ENCODE results near the gene EEF1AKMT2.

Gene EEF1AKMT2

GRCh38 chr10:124737708-124738107, 54.0 kb downstream of the EEF1AKMT2 start:
- no peak for DNase-seq (ENCODE audit: low read depth, low spot score)

DNA sequence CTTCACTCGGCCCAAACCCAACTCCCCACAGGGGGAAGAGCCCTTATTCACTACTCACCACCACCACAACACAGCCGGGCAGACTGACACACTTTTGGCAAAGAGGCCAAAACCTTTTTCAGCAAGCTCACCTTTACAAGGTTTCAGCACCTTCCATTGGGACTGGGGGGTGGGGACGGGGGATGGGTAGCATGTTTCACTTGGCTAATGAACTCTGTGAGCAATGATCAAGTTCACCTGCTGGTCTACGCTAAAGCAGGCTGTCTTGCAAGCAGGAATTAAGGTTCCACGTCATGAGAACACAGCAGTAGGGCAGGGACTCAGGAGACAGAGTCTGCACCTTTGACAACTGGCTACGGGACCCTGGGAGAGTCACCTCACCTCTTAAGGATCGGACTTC, 54.5 kb downstream of the EEF1AKMT2 start:
- no peak for DNase-seq (ENCODE audit: low read depth, low spot score)

GRCh38 chr10:124736491-124737136, 55.1 kb downstream of the EEF1AKMT2 start:
- DNase-seq (ENCODE audit: low read depth, low spot score): no peak

- no peak for DNase-seq (ENCODE audit: low read depth, low spot score)
Observed at GRCh38 chr10:124735491-124736286, 56.0 kb downstream of the EEF1AKMT2 start.

- DNase-seq (ENCODE audit: low read depth, low spot score): no peak
Observed at GRCh38 chr10:124734311-124735166, 57.1 kb downstream of the EEF1AKMT2 start.

GRCh38 chr10:124733571-124734245, 58.0 kb downstream of the EEF1AKMT2 start:
- no peak for DNase-seq (ENCODE audit: low read depth, low spot score)

- no peak for DNase-seq (ENCODE audit: low read depth, low spot score)
Observed at GRCh38 chr10:124732931-124733570, 58.6 kb downstream of the EEF1AKMT2 start.

- DNase-seq (ENCODE audit: low read depth, low spot score): no peak
Observed at GRCh38 chr10:124731551-124731950, 60.1 kb downstream of the EEF1AKMT2 start.

- DNase-seq (ENCODE audit: low read depth, low spot score): no peak
Observed at GRCh38 chr10:124730790-124731189, 60.9 kb downstream of the EEF1AKMT2 start.

- DNase-seq (ENCODE audit: low read depth, low spot score): no peak
Observed at GRCh38 chr10:124728830-124729661, 62.6 kb downstream of the EEF1AKMT2 start.

- DNase-seq (ENCODE audit: low read depth, low spot score): no peak
Observed at GRCh38 chr10:124728071-124728829, 63.4 kb downstream of the EEF1AKMT2 start.

GRCh38 chr10:124727361-124727960, 64.2 kb downstream of the EEF1AKMT2 start:
- no peak for DNase-seq (ENCODE audit: low read depth, low spot score)

- no peak for DNase-seq (ENCODE audit: low read depth, low spot score)
Observed at GRCh38 chr10:124725791-124726190, 65.9 kb downstream of the EEF1AKMT2 start.

GRCh38 chr10:124725171-124725631, 66.5 kb downstream of the EEF1AKMT2 start:
- no peak for DNase-seq (ENCODE audit: low read depth, low spot score)

DNA sequence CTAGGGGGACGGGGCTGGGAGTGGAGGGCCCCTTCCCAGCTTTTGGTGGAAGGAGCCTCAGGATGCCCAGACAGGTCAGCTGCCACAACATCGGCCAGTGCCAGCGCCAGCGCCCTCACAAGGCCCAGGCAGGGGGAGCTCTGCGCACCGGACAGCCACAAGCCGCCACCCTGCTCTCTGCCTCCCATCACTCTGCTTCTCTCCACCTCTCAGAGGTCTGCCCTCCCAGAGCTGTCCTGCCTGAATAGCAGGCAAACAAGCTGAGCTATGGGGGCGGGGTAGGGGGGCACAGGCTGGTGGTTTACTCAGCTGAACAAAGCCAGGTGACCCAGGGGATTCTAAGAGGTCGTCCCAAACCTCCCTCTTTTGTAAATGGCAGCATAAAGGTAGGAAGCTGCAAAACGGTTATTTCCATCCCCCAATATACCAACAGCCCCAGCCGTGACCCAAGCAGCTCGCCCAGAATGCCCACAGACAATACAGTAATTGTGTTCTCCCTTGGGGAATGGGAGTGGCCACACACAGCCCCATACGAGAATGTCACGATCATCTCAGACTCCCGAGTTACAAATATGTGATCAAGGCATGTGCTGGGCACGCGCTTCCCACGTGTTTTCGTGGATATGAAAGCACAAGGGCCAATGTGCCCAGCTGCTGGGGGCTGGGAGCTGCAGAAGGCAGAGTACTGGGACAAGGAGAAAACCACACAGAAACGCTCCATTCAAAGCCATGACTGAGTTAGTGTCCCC, 67.2 kb downstream of the EEF1AKMT2 start:
- no peak for DNase-seq (ENCODE audit: low read depth, low spot score)

DNA sequence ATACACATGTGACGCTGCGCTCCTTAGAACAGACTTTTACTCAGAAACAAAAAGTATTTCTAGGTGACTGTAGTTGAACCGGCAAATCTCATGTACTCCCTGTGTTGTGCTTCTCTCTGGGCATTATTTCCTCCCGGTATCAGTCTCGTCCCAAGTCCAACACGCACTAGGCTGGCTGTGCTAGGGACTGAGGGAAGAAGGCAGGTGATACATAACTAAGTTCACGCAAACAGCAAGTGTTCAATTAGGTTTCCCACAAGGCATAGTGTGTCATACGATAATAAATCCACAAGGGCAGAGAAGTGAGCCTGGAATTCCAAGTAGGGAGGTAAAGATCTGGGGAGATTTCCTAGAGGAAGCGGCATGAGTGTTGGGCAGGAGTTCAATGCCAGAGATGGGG, 67.9 kb downstream of the EEF1AKMT2 start:
- DNase-seq (ENCODE audit: low read depth, low spot score): no peak

DNA sequence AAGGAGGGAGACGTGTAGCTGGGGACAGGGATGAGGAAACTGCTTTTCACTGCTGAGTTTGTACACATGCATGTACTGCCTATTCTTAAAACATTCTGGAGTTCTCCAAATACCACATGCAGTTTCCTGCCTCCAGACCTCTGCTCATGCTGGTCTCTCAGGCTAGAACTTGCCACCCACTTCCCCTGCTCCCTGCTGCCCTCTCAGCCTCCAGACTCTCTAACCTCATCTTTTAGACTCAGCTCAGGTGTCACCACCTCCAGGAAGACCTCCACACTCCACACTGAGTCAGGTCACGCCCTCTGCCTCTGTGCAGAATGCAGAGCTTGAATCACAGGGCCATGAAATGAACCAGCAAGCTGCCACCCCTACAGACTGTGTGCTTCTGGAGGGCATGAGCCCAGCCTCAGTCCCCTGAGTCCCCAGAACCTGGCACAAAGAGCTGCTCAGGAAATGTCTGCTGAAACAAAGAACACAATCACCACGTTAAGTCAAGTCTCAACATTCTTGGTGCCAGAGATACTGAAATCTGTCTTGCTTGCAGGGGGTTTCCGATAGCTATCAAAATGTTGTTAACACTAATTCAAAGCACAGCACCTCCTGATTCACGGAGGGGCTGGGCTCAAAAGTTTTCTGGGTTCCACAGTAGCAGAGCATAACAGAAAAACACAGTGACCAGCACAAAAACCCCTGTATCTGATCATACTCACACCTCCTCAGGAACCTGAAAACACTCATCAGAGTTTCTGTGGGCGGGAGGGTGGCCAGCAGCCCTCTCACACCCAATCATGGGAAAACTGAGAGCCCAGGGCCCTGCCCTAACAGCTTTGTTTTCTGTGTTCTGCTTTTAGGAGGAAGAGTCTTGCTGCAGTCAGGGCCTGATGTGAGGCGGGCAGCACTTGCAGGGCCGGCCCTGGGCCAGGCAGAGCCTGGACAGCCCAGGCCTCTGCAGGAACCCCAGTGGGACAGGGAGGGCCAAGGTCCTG, 68.6 kb downstream of the EEF1AKMT2 start:
- DNase-seq (ENCODE audit: low read depth, low spot score): no peak

Data from iPS DF 19.7 (cell line).